GM21447 (cell line): ENCODE data around the gene TGOLN2.
A peak's percentile ranks its signal among the peaks of the same experiment; 100 is the strongest.
"Not testable (repeated sequence)": the region's sequence is repeated elsewhere in the genome, so short reads cannot be mapped to it uniquely, and the experiment has no call there.

ENCODE experiments used
- ATAC-seq: cut with Tn5 transposase; IDR thresholded peaks from one replicate; pipeline ENCODE4 v1.9.1; 2021; ENCODE audit not compliant: unreplicated experiment

Gene TGOLN2

GRCh38 chr2:85327822-85328617 lies at the start of gene TGOLN2:
Gene TGOLN2, minus strand, starts transcription at chr2:85327989. Its CDS starts 27 bp downstream, at chr2:85327962.
- ATAC-seq, result peak; percentile 77

- no peak for ATAC-seq
Observed at GRCh38 chr2:85377083-85377482, 49.3 kb upstream of the TGOLN2 start.

- ATAC-seq, result no peak
Observed at GRCh38 chr2:85376291-85377065, 48.7 kb upstream of the TGOLN2 start.

GRCh38 chr2:85371045-85371444 lies 43.3 kb upstream of the TGOLN2 start:
- no peak for ATAC-seq

- ATAC-seq, result no peak
Observed at GRCh38 chr2:85369500-85369899, 41.7 kb upstream of the TGOLN2 start.

- no peak for ATAC-seq
Observed at GRCh38 chr2:85368921-85369320, 41.1 kb upstream of the TGOLN2 start.

GRCh38 chr2:85367180-85367579 lies 39.4 kb upstream of the TGOLN2 start:
- no peak for ATAC-seq

- ATAC-seq, result not testable (repeated sequence)
Observed at GRCh38 chr2:85362653-85363387, 35.0 kb upstream of the TGOLN2 start.

- ATAC-seq, result no peak
Observed at GRCh38 chr2:85357736-85358135, 29.9 kb upstream of the TGOLN2 start.

- no peak for ATAC-seq
Observed at GRCh38 chr2:85356186-85356585, 28.4 kb upstream of the TGOLN2 start.

- no peak for ATAC-seq
Observed at GRCh38 chr2:85355521-85355920, 27.7 kb upstream of the TGOLN2 start.

GRCh38 chr2:85355073-85355410 lies 27.3 kb upstream of the TGOLN2 start:
- ATAC-seq, result peak; percentile 3

GRCh38 chr2:85354286-85355072 lies 26.7 kb upstream of the TGOLN2 start, which contains the start of the genes ELMOD3 and RETSAT:
Gene ELMOD3, plus strand, starts transcription at chr2:85354769. Its CDS starts 2,430 bp downstream, at chr2:85357199.
Gene RETSAT, minus strand, starts transcription at chr2:85354528. Its CDS starts 21 bp downstream, at chr2:85354507.
- peak; percentile 96 for ATAC-seq

GRCh38 chr2:85353876-85354285 lies 26.1 kb upstream of the TGOLN2 start:
- peak; percentile 12 for ATAC-seq

GRCh38 chr2:85347599-85347998 lies 19.8 kb upstream of the TGOLN2 start:
- ATAC-seq, result no peak

- ATAC-seq, result no peak
Observed at GRCh38 chr2:85344356-85344954, 16.7 kb upstream of the TGOLN2 start.

GRCh38 chr2:85343207-85343895 lies 15.6 kb upstream of the TGOLN2 start:
- ATAC-seq, result not testable (repeated sequence)

- no peak for ATAC-seq
Observed at GRCh38 chr2:85342156-85342555, 14.4 kb upstream of the TGOLN2 start.

GRCh38 chr2:85341269-85342029 lies 13.7 kb upstream of the TGOLN2 start:
- ATAC-seq, result no peak
